ENCODE measurements around the gene RHPN2. TPM values are rescaled to one million over a fixed set of nuclear protein-coding genes. Genes with fewer than 3 reads are reported as not detected.
A peak's percentile ranks its signal among the peaks of the same experiment; 100 is the strongest.

RHPN2 gene
- total and polyA plus RNA-seq, 2 experiments from 2014 or later = 15.7 to 29.6 TPM

DNA sequence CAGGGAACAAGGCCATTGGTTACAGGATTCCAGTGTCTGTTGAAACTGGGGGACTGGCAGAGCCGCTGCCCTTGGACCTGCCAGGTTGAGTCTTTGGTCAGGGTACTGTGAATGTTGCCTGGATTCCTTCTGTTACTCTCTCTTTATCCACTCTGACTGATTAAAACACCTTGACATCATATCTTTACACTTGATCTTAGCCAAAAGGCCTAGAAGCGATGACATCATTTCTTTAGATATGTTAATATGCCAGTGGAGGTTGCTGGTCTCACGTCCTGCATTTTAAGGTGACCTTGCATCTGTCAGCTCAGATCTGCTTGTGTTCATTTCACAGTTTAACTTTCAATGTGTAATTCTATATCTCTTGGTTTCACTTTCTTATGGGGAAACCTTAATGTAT lies 25.5 kb upstream of the RHPN2 start:
- no peaks in the 10 kb centered on the region for H3F3A ChIP-seq (replicated peaks; ENCODE audit: low read depth)
- H4K20me1 ChIP-seq (replicated peaks; ENCODE audit: insufficient read depth) = no peaks in the 10 kb centered on the region; the same call in 1 of the 2 replicates
- ATAC-seq (no peak), DNase-seq (ENCODE audit: low spot score) (peak; percentile 32)
- H3K36me3 ChIP-seq (ENCODE audit: insufficient read depth) = peaks cover 6% of the 10 kb centered on the region; the same call in 1 of the 2 replicates
- H3K9me2 ChIP-seq (ENCODE audit: insufficient read depth) = no peaks in the 10 kb centered on the region
- Mint-ChIP-seq H3K27me3 (ENCODE audit: insufficient read depth, low read depth, poor library complexity) (peaks cover 2% of the 10 kb centered on the region), H3K36me3 (ENCODE audit: low read depth) (peaks cover 49% of the 10 kb centered on the region), H3K4me3 (no peak overlapping the region), H3K27ac (no peak overlapping the region), H3K4me1 (no peaks in the 10 kb centered on the region; the same call in 2 of the 3 replicates), H3K9me3 (no peaks in the 10 kb centered on the region)
- H3K4me1 ChIP-seq (ENCODE audit: insufficient read depth) = no peaks in the 10 kb centered on the region
- H3K27ac ChIP-seq (ENCODE audit: low read depth) = no peak overlapping the region
- H2AFZ ChIP-seq = no peak overlapping the region
- no peak overlapping the region for H3K4me2 ChIP-seq
- TF ChIP-seq EZH2 (IDR thresholded peaks at IDR 0.05; ENCODE audit: low read depth, unreplicated experiment) (no peak), STAT1 (IDR thresholded peaks at IDR 0.05; ENCODE audit: unreplicated experiment) (no peak), ZNF114 (CRISPR knock-in tag; IDR thresholded peaks at IDR 0.05) (no peak), ZNF331 (CRISPR knock-in tag; IDR thresholded peaks at IDR 0.05; ENCODE audit: low read depth) (no peak), EZH2phosphoT487 (IDR thresholded peaks at IDR 0.05; ENCODE audit: unreplicated experiment) (no peak)
- TF ChIP-seq, protein P1, sequence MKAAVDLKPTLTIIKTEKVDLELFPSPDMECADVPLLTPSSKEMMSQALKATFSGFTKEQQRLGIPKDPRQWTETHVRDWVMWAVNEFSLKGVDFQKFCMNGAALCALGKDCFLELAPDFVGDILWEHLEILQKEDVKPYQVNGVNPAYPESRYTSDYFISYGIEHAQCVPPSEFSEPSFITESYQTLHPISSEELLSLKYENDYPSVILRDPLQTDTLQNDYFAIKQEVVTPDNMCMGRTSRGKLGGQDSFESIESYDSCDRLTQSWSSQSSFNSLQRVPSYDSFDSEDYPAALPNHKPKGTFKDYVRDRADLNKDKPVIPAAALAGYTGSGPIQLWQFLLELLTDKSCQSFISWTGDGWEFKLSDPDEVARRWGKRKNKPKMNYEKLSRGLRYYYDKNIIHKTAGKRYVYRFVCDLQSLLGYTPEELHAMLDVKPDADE (IDR thresholded peaks at IDR 0.05) = no peak
- TF ChIP-seq, protein P2, sequence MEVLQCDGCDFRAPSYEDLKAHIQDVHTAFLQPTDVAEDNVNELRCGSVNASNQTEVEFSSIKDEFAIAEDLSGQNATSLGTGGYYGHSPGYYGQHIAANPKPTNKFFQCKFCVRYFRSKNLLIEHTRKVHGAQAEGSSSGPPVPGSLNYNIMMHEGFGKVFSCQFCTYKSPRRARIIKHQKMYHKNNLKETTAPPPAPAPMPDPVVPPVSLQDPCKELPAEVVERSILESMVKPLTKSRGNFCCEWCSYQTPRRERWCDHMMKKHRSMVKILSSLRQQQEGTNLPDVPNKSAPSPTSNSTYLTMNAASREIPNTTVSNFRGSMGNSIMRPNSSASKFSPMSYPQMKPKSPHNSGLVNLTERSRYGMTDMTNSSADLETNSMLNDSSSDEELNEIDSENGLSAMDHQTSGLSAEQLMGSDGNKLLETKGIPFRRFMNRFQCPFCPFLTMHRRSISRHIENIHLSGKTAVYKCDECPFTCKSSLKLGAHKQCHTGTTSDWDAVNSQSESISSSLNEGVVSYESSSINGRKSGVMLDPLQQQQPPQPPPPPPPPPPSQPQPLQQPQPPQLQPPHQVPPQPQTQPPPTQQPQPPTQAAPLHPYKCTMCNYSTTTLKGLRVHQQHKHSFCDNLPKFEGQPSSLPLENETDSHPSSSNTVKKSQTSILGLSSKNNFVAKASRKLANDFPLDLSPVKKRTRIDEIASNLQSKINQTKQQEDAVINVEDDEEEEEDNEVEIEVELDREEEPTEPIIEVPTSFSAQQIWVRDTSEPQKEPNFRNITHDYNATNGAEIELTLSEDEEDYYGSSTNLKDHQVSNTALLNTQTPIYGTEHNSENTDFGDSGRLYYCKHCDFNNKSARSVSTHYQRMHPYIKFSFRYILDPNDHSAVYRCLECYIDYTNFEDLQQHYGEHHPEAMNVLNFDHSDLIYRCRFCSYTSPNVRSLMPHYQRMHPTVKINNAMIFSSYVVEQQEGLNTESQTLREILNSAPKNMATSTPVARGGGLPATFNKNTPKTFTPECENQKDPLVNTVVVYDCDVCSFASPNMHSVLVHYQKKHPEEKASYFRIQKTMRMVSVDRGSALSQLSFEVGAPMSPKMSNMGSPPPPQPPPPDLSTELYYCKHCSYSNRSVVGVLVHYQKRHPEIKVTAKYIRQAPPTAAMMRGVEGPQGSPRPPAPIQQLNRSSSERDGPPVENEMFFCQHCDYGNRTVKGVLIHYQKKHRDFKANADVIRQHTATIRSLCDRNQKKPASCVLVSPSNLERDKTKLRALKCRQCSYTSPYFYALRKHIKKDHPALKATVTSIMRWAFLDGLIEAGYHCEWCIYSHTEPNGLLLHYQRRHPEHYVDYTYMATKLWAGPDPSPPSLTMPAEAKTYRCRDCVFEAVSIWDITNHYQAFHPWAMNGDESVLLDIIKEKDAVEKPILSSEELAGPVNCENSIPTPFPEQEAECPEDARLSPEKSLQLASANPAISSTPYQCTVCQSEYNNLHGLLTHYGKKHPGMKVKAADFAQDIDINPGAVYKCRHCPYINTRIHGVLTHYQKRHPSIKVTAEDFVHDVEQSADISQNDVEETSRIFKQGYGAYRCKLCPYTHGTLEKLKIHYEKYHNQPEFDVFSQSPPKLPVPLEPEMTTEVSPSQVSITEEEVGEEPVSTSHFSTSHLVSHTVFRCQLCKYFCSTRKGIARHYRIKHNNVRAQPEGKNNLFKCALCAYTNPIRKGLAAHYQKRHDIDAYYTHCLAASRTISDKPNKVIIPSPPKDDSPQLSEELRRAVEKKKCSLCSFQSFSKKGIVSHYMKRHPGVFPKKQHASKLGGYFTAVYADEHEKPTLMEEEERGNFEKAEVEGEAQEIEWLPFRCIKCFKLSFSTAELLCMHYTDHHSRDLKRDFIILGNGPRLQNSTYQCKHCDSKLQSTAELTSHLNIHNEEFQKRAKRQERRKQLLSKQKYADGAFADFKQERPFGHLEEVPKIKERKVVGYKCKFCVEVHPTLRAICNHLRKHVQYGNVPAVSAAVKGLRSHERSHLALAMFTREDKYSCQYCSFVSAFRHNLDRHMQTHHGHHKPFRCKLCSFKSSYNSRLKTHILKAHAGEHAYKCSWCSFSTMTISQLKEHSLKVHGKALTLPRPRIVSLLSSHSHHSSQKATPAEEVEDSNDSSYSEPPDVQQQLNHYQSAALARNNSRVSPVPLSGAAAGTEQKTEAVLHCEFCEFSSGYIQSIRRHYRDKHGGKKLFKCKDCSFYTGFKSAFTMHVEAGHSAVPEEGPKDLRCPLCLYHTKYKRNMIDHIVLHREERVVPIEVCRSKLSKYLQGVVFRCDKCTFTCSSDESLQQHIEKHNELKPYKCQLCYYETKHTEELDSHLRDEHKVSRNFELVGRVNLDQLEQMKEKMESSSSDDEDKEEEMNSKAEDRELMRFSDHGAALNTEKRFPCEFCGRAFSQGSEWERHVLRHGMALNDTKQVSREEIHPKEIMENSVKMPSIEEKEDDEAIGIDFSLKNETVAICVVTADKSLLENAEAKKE (CRISPR knock-in tag; IDR thresholded peaks at IDR 0.05) = no peak
- TF ChIP-seq, protein P3, sequence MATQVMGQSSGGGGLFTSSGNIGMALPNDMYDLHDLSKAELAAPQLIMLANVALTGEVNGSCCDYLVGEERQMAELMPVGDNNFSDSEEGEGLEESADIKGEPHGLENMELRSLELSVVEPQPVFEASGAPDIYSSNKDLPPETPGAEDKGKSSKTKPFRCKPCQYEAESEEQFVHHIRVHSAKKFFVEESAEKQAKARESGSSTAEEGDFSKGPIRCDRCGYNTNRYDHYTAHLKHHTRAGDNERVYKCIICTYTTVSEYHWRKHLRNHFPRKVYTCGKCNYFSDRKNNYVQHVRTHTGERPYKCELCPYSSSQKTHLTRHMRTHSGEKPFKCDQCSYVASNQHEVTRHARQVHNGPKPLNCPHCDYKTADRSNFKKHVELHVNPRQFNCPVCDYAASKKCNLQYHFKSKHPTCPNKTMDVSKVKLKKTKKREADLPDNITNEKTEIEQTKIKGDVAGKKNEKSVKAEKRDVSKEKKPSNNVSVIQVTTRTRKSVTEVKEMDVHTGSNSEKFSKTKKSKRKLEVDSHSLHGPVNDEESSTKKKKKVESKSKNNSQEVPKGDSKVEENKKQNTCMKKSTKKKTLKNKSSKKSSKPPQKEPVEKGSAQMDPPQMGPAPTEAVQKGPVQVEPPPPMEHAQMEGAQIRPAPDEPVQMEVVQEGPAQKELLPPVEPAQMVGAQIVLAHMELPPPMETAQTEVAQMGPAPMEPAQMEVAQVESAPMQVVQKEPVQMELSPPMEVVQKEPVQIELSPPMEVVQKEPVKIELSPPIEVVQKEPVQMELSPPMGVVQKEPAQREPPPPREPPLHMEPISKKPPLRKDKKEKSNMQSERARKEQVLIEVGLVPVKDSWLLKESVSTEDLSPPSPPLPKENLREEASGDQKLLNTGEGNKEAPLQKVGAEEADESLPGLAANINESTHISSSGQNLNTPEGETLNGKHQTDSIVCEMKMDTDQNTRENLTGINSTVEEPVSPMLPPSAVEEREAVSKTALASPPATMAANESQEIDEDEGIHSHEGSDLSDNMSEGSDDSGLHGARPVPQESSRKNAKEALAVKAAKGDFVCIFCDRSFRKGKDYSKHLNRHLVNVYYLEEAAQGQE (IDR thresholded peaks at IDR 0.05; ENCODE audit: unreplicated experiment) = no peak
- no peak overlapping the region for H3K4me3 ChIP-seq
- no peaks in the 10 kb centered on the region for H3K79me2 ChIP-seq (replicated peaks; ENCODE audit: insufficient read depth)
- H3K27me3 ChIP-seq (ENCODE audit: insufficient read depth) = no peaks in the 10 kb centered on the region
